ENCODE measurements around the gene BTN1A1.
"Not testable (repeated sequence)": the region's sequence is repeated elsewhere in the genome, so short reads cannot be mapped to it uniquely, and the experiment has no call there.

The BTN1A1 gene

GRCh38 chr6:26457264-26457805 is 42.8 kb upstream of the BTN1A1 start:
- H2AFZ ChIP-seq (ENCODE audit: low read depth, low read length), result peak overlapping the region; percentile 81
- TF ChIP-seq EZH2phosphoT487 (IDR thresholded peaks at IDR 0.05; ENCODE audit: low read depth), result no peak
- no peak for TF ChIP-seq CTCF (IDR thresholded peaks at IDR 0.05; ENCODE audit: low read depth, low read length)
- peak overlapping the region; percentile 98 for H3K9ac ChIP-seq (ENCODE audit: low read length)
- no peaks in the 10 kb centered on the region for H3K27me3 ChIP-seq (ENCODE audit: low read depth, low read length)
- peak overlapping the region; percentile 80 for H3K4me2 ChIP-seq (ENCODE audit: low read length)
- peak overlapping the region; percentile 97 for H3K4me3 ChIP-seq (ENCODE audit: low read length)
- H3K79me2 ChIP-seq (ENCODE audit: low read length), result peaks cover 12% of the 10 kb centered on the region
- H3K27ac ChIP-seq (ENCODE audit: low read length), result no peak overlapping the region; the same call in 1 of the 2 replicates
- no peaks in the 10 kb centered on the region for H4K20me1 ChIP-seq (ENCODE audit: insufficient read depth, low read length)
- peaks cover 4% of the 10 kb centered on the region for H3K36me3 ChIP-seq (replicated peaks; ENCODE audit: low read depth, low read length)
- H3K9me3 ChIP-seq (ENCODE audit: insufficient read depth, low read length), result no peaks in the 10 kb centered on the region
- peaks cover 7% of the 10 kb centered on the region for H3K4me1 ChIP-seq (ENCODE audit: low read length)

GRCh38 chr6:26457806-26458688 is 42.1 kb upstream of the BTN1A1 start, which contains the start of gene BTN2A1:
Gene BTN2A1, plus strand, starts transcription at chr6:26457955. Its CDS starts 682 bp downstream, at chr6:26458637.
- peak within 1 kb of the TSS; percentile 88 for H2AFZ ChIP-seq (ENCODE audit: low read depth, low read length)
- peaks cover 7% of the 10 kb centered on the region for H3K36me3 ChIP-seq (replicated peaks; ENCODE audit: low read depth, low read length)
- H3K4me1 ChIP-seq (ENCODE audit: low read length), result peaks cover 7% of the 10 kb centered on the region
- H3K4me3 ChIP-seq (ENCODE audit: low read length), result peak within 1 kb of the TSS; percentile 97
- no peaks in the 10 kb centered on the region for H4K20me1 ChIP-seq (ENCODE audit: insufficient read depth, low read length)
- no peaks in the 10 kb centered on the region for H3K27me3 ChIP-seq (ENCODE audit: low read depth, low read length)
- peaks cover 12% of the 10 kb centered on the region for H3K79me2 ChIP-seq (ENCODE audit: low read length)
- H3K9me3 ChIP-seq (ENCODE audit: insufficient read depth, low read length), result no peaks in the 10 kb centered on the region
- H3K27ac ChIP-seq (ENCODE audit: low read length), result peak within 1 kb of the TSS; percentile 69
- TF ChIP-seq CTCF (IDR thresholded peaks at IDR 0.05; ENCODE audit: low read depth, low read length) (no peak), EZH2phosphoT487 (IDR thresholded peaks at IDR 0.05; ENCODE audit: low read depth) (no peak)
- peak within 1 kb of the TSS; percentile 98 for H3K9ac ChIP-seq (ENCODE audit: low read length)
- H3K4me2 ChIP-seq (ENCODE audit: low read length), result peak within 1 kb of the TSS; percentile 80

- TF ChIP-seq CTCF (IDR thresholded peaks at IDR 0.05; ENCODE audit: low read depth, low read length) (no peak), EZH2phosphoT487 (IDR thresholded peaks at IDR 0.05; ENCODE audit: low read depth) (no peak)
- H3K36me3 ChIP-seq (replicated peaks; ENCODE audit: low read depth, low read length), result peaks cover 9% of the 10 kb centered on the region
- no peak overlapping the region for H3K27ac ChIP-seq (ENCODE audit: low read length)
- H3K9ac ChIP-seq (ENCODE audit: low read length), result peak overlapping the region; percentile 98; the same call in 1 of the 2 replicates
- no peaks in the 10 kb centered on the region for H4K20me1 ChIP-seq (ENCODE audit: insufficient read depth, low read length)
- no peak overlapping the region for H3K4me2 ChIP-seq (ENCODE audit: low read length)
- H3K9me3 ChIP-seq (ENCODE audit: insufficient read depth, low read length), result no peaks in the 10 kb centered on the region
- no peak overlapping the region for H3K4me3 ChIP-seq (ENCODE audit: low read length)
- peaks cover 12% of the 10 kb centered on the region for H3K79me2 ChIP-seq (ENCODE audit: low read length)
- no peak overlapping the region for H2AFZ ChIP-seq (ENCODE audit: low read depth, low read length)
- peaks cover 7% of the 10 kb centered on the region for H3K4me1 ChIP-seq (ENCODE audit: low read length)
- H3K27me3 ChIP-seq (ENCODE audit: low read depth, low read length), result no peaks in the 10 kb centered on the region
These were observed 40.9 kb upstream of the BTN1A1 start for GRCh38 chr6:26459023-26459810.

- Histone ChIP-seq H3K79me2 (ENCODE audit: low read length) (peaks cover 12% of the 10 kb centered on the region), H3K36me3 (replicated peaks; ENCODE audit: low read depth, low read length) (peaks cover 12% of the 10 kb centered on the region)
- H3K4me1 ChIP-seq (ENCODE audit: low read length); H4K20me1 ChIP-seq (ENCODE audit: insufficient read depth, low read length); H3K4me2 ChIP-seq (ENCODE audit: low read length); H3K9ac ChIP-seq (ENCODE audit: low read length); H2AFZ ChIP-seq (ENCODE audit: low read depth, low read length); H3K4me3 ChIP-seq (ENCODE audit: low read length); H3K27me3 ChIP-seq (ENCODE audit: low read depth, low read length); H3K9me3 ChIP-seq (ENCODE audit: insufficient read depth, low read length); H3K27ac ChIP-seq (ENCODE audit: low read length): not testable (repeated sequence)
These were observed 38.8 kb upstream of the BTN1A1 start for GRCh38 chr6:26461353-26461752.
